ENCODE data around the gene RAD23B.

The RAD23B gene

DNA sequence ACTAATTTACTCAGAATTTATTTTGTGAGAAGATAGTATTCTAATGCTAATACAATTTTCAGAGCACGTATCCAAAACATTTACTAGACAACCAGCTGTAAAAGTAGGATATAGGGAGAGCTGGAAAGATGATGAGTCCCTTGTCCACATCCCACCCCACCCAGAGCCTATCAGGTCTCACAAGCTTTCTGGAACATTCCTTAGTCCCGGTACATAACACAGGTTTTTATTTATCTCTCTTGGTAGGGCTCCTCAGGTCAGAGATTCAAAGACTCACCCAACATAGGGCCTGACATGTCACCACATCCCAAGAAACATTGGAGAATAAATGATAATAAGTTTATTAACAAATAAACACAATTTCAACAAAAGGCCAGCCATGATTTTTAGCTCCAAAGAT lies 13.8 kb upstream of the RAD23B start:
- no peak for DNase-seq (ENCODE audit: low read depth)

GRCh38 chr9:107269681-107270080 lies 13.4 kb upstream of the RAD23B start:
- no peak for DNase-seq (ENCODE audit: low read depth)

DNA sequence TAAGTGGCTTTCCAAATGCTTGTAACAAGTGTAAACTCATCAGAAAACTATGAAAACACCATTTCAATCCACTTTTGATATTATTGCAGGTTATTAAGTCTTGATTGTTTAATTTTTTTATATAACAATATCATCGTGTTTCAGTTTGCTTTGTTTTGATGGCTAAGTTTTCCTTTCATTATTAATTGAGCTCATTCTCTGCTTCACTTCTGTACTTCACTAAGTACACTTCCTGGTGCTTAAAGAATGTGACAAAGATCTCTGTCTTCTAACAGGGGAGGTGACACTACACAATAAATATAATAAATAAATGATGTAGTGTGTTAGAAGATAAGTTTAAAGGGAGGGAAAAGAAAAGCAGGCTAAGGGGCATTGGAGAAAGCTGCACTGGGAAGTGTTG lies 13.0 kb upstream of the RAD23B start:
- no peak for DNase-seq (ENCODE audit: low read depth)

DNA sequence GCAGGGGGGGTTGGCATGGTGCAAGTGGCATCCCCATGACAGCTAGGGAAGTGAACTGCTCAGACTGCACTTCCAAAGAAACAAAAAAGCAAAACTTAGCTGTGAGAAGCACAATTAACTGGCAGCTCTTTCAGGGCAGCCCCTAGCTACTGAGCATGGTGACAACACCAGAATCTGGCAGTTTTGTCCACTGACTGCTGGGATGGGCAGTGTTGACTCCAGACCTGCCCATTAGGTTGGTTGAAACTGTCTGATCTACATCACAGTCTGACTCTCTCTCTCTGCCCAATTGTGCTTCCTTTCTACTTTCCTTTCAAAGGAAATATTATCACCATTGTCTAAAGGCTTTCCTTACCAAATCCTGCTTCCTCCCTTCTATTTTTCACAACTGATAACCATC lies 12.5 kb upstream of the RAD23B start:
- DNase-seq (ENCODE audit: low read depth): no peak

DNA sequence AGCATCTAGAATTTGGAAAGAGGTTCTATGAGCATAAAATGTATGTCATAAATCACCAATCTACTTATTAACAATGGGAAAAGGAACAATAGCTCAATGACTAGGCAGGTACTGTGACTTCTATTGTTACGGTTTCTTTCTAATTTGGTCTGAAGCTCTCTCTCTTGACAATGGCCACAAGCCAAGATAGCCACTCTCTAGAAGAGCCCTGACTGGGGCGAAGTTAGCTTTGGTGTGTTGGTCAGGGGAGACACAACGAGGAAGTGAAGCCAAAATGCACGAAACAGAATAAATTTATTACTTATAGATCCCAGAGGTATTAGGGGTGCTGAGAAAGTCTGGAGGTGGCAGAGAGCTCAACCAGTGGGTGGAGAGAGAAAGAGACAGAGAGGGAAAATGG lies 9.4 kb upstream of the RAD23B start:
- DNase-seq (ENCODE audit: low read depth): no peak

- no peak for DNase-seq (ENCODE audit: low read depth)
Observed at GRCh38 chr9:107274096-107274495, 9.0 kb upstream of the RAD23B start.

GRCh38 chr9:107274953-107275422 lies 8.1 kb upstream of the RAD23B start:
- no peak for DNase-seq (ENCODE audit: low read depth)

DNA sequence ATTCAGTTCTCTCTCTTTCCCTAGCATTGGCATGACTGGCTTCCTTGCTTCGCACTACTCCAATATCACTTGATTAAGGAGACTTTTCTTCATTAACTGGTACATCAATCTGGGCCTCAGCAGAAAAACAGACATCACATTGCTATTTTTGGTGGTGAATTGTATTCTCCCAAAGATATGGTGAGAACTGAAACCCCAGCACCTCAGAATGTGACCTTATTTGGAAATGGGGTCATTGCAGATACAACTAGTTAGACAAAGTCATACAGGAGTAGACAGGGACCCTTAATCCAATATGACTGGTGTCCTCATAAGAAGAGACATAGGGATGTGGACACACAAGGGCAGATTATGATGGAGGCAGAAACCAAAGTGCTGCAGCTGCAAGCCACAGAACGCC lies 7.5 kb upstream of the RAD23B start:
- no peak for DNase-seq (ENCODE audit: low read depth)

DNA sequence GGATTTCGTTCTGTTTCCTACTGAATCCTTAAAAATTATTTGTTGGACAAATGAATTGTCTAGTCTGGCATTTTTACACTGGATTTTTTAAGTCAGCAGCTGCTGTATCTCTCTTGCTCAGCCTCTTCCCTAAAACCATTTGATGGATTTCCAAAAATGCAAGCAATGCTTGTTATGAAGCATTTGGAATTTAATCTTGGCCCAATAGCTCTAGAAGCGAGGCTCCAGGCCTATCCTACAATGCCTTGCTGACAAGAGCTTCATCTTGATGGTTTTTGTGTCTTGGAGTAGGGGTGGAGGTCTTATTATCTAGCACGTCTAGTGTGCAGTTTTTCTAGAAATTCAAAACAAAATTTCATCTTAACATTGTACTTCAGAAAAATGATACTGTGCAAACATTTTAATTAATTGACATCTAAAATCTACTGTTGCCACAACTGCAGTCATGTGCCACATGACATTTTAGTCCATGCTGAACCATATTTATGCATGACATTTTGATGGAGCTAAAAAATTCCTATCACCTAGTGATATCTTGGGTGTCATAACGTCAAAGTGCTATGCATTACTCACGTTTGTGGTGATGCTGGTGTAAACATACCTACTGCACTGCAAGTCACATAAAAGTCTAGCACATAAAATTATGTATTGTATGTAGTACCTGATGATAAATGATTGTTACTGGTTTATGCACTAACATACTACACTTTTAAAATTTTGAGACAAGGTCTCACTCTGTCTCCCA lies 5.9 kb upstream of the RAD23B start:
- DNase-seq (ENCODE audit: low read depth): no peak

DNA sequence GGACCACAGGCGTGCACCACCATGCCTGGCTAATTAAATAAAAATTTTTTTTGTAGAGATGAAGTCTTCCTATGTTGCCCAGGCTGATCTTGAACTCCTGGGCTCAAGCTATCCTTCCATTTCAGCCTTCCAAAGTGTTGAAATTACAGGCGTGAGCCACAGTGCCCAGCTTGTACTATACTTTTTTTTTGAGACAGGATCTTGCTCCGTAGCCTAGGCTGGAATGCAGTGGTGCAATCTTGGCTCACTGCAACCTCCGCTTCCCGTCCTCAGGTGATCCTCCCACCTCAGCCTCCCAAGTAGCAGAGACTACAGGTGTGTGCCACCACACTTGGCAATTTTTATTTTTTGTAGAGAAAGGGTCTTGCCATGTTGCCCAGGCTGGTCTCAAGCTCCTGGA lies 5.3 kb upstream of the RAD23B start:
- no peak for DNase-seq (ENCODE audit: low read depth)

GRCh38 chr9:107279086-107279485 lies 4.0 kb upstream of the RAD23B start:
- no peak for DNase-seq (ENCODE audit: low read depth)

DNA sequence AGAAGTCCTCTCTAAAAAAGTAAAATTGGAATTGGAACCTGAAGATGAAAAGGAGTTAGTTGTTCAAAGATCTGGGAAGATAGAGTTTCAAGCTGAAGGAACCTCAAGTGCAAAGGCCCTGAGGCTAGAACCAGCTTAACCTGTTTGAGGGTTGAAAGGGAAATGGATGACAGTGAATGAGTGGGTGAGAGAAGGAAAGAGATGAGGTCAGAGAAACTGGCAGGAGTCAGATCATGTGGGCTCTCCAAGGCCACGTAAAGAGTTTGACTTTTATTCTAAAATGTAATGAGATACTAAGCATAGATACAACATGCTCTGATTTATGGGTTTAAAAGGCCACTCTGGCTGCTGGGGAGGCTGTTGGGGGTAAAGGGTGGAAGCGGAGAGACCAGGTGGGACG lies 2.5 kb upstream of the RAD23B start:
- no peak for DNase-seq (ENCODE audit: low read depth)

GRCh38 chr9:107281184-107281583 lies 1.9 kb upstream of the RAD23B start:
- no peak for DNase-seq (ENCODE audit: low read depth)

DNA sequence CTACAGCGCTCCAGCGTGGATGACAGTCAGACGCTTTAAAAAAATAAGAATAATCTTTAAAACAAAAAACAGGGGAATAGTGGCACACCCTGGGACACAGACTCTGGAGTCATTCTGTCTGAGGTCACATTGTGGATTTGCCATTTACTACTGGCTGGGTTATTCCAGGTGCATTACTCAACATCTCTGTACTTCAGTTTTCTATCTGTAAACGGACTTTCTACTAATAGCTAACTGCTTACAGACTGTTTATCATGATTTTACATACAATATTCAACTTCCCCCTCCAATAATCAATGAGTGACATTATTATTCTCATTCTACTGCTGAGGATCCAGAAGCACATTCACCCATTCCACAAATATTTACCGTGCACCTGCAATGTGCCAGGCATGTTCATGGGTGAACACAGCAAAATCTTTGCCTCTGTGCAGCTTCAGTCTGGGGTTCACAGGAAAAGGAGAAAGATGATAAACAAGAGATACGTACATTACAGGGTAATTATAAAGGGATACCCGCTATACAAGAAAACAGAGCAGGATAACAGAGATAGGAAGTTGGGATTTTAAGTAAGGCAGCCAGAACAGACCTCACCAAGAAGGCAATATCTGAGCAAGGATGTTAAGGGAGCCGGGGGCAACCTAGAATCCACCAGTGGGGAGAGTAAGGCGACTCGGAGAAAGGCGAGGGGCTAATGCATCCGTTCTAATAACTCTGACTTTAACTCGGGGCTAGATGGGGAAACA lies 984 bp upstream of the RAD23B start:
- DNase-seq (ENCODE audit: low read depth): no peak

DNA sequence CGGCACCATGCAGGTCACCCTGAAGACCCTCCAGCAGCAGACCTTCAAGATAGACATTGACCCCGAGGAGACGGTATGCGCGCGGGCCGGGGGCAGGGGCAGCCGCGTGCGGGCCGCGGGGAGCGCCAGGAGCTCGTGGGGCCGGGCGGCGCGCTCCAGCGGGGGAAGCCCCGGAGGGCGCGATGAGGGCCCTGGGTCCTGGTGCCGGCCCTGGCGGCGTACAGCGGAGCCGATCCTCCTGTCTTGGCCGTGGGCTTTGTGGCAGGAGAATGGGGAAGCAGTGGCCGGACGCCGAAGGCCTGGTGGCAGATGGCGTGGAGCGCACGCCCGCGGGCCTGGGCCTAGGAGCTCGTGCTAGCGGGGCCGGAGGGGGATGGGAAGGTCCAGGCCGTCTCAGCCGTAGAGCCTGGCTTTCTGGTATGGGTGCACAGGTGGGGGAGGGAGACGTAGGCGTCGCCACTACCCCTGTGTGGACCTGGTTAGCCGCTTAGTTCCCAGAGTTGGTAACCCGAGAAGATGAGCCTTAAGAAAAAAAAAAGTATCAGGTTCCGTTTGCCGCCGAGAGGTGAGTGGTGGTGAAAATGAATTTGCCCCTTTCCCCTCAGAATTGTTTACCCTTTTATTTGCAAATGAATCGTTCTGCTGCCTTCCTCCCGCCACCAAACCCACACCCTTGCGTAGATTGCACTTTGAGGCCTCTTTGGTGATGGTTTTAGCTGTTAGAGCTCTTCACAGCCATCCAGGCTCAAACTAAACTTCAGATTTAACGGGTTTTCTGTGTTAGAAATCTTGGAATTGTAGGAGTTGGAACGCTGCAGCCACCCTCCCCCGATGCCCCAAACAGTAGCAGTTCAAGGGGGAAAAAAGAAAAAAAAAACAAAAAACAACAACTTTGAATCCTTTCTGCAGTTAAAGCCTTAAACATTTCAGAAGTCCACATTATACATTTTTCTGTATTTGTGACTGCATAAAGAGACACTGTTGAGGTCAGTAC lies 841 bp downstream of the RAD23B start:
- DNase-seq (ENCODE audit: low read depth): peak; percentile 19

GRCh38 chr9:107284636-107285035 lies 1.6 kb downstream of the RAD23B start:
- DNase-seq (ENCODE audit: low read depth): no peak

DNA sequence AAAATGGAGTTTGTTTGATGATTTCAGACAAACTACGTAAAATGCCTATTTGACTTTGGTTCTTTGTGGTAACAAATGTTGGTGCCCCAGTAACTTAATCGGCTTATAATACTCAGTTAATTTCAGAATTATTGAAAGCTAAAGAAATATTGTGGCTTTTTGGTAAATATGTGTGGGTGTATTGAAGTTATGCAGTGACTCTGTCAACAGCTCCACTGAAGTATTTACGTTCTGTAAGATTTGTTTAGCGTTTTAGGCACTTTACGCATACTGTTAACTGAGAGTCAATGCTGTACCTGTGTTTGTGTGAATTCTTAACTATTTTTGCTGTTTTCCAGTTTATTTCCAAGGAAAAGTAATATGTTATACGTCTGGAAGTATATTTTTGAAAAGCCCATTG lies 2.2 kb downstream of the RAD23B start:
- DNase-seq (ENCODE audit: low read depth): no peak

GRCh38 chr9:107286057-107286456 lies 3.0 kb downstream of the RAD23B start:
- no peak for DNase-seq (ENCODE audit: low read depth)

GRCh38 chr9:107288701-107289100 lies 5.6 kb downstream of the RAD23B start:
- no peak for DNase-seq (ENCODE audit: low read depth)

GRCh38 chr9:107290619-107291018 lies 7.5 kb downstream of the RAD23B start:
- DNase-seq (ENCODE audit: low read depth): no peak

GRCh38 chr9:107292821-107293542 lies 9.9 kb downstream of the RAD23B start:
- no peak for DNase-seq (ENCODE audit: low read depth)
